Skeletal muscle cell (primary cell): ENCODE results near the gene ICA1.
"Not testable (repeated sequence)": the region's sequence is repeated elsewhere in the genome, so short reads cannot be mapped to it uniquely, and the experiment has no call there.

Experiments
- DNase-seq: peaks from one replicate; pipeline ENCODE4 v3.0.0-alpha.2; 2010; ENCODE audit warnings: low read depth
- H3K4me3 ChIP-seq: 2 replicates; pipeline ENCODE4 v1.5.1; 2011; ENCODE audit warnings: low read depth, mild to moderate bottlenecking, control low read depth, low read length, moderate library complexity

The ICA1 gene

GRCh38 chr7:8274589-8274988 lies 12.6 kb upstream of the ICA1 start:
- no peak for DNase-seq
- H3K4me3 ChIP-seq: no peak overlapping the region

- DNase-seq: no peak
- no peak overlapping the region for H3K4me3 ChIP-seq
Observed at GRCh38 chr7:8271960-8272359, 10.0 kb upstream of the ICA1 start.

DNA sequence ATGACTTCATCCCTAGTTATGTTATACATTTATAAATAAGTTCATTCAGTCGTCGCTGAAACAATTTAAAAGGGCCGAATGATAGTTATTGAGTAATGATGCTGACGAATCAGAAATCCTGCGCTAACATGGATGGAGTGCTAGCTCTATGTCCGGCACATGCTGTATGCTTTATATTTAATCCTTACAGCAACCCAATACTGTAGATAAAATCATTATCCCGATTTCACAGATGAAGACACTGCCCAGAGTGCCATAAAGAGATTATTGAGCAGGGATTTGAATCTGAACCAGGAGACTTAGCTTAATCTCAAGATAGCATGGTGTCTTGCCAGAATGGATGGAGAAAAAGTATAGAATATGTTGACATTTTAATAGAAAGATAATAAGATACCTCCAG lies 1.1 kb upstream of the ICA1 start:
- H3K4me3 ChIP-seq: no peak overlapping the region
- no peak for DNase-seq

DNA sequence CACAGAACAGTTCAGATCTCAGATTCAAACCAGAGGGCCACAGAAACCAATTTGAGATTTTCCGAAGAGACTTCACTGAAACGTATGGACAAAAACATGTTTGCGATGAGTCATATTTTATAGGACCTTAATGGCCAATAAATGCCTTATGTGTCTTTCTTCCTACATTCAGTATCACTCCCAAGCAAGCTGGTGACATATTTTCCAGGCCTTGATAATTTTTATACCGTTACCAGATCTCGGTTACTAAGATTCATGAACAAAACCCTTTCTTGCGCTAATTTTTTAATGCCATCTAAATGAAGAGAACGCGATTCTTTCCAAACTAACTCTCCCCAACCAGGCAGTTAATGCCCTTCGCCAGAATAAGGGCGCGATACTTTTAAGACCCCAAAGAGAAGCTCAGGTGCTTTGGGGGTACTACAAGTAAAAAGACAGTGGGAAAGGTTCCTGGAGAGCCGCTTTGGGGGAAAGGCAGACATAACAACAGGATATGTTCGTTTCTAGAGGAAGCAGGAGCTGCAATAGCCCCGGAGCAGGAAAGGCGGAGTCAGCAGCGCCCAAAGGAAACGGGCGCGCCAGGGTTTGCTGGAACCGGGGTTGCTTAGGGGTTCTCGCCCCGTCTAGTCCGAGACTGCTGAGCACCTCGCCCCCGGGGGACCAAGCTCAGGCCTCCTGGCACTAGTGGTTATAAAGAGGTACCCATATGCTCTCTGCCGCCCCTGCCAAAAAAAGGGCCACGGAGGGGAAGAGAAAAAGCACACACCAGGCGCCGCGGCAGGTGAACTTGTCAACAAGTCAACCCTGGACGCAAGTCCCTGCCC lies 884 bp downstream of the ICA1 start:
- peak overlapping the region; percentile 53 for H3K4me3 ChIP-seq
- DNase-seq: no peak

- no peak for DNase-seq
- no peak overlapping the region for H3K4me3 ChIP-seq
Observed at GRCh38 chr7:8259586-8260222, 2.3 kb downstream of the ICA1 start.

DNA sequence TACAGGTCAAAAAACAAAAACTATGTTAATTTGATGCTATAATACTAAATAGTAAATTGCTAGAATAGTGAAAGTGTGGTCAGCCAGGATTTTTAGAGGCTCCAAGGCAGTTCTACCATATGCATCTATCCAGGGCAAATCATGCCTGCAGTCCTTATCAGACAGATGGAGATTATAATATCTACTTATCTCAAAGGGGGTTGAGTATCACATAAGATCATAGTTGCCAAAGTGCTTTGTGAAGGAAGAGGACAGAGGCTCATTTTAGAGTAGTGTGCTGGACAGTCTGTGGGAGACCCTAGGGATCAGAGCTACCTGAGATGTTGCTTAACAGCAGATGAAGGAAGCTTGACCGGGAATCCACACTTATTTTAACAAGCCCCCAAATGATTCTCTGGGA lies 3.2 kb downstream of the ICA1 start:
- no peak for DNase-seq
- H3K4me3 ChIP-seq: no peak overlapping the region

- no peak overlapping the region for H3K4me3 ChIP-seq
Observed at GRCh38 chr7:8258166-8258565, 3.8 kb downstream of the ICA1 start.

DNA sequence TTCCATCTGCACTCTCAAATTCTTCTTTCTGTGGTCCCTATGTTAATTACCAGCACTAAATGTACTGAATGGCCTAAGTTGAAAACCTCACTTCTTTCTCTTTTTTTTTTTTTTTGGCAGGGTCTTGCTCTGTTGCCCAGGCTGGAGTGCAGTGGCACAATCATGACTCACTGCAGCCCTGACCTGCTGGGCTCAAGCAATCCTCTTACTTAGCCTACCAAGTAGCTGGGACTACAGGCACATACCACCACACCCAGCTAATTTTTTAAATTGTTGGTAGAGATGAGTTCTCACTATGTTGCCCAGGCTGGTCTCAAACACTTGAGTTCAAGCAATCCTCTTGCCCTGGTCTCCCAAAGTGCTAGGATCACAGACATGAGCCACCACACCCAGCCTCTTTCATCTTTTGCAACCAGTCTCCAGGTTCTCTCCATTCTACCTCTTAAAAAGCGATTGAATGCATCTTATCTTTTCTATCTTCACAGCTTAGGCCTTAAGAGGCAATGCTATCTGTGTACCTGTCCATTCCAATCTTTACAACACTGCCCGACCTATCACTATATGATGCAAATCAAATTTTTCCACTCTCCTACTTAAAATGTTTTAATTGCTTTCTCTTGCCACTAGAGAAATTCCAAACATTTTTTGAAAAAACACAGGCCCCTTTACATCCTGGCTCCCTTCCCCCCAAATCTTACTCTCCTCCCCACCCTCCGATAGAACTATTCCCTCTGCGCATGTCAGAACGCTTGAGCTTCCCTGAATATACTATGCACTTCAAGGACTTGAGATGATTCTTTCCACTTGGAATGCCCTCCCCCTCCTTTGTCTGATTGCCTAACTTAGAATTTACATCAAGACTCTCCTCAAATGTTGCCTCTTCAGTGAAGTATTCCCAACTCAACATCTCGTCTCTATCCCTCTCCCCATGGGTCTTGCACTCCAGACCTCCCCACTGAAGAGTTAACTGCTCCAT lies 6.0 kb downstream of the ICA1 start:
- DNase-seq: no peak
- no peak overlapping the region for H3K4me3 ChIP-seq

More at GRCh38 chr7:8258166-8258565, 3.8 kb downstream of the ICA1 start:
- DNase-seq: no peak

- no peak overlapping the region for H3K4me3 ChIP-seq
Observed at GRCh38 chr7:8254667-8255066, 7.3 kb downstream of the ICA1 start.

GRCh38 chr7:8254215-8254614 lies 7.8 kb downstream of the ICA1 start:
- no peak for DNase-seq
- H3K4me3 ChIP-seq: no peak overlapping the region

More at GRCh38 chr7:8254667-8255066, 7.3 kb downstream of the ICA1 start:
- DNase-seq: no peak

- no peak for DNase-seq
- no peak overlapping the region for H3K4me3 ChIP-seq
Observed at GRCh38 chr7:8251195-8251594, 10.8 kb downstream of the ICA1 start.

DNA sequence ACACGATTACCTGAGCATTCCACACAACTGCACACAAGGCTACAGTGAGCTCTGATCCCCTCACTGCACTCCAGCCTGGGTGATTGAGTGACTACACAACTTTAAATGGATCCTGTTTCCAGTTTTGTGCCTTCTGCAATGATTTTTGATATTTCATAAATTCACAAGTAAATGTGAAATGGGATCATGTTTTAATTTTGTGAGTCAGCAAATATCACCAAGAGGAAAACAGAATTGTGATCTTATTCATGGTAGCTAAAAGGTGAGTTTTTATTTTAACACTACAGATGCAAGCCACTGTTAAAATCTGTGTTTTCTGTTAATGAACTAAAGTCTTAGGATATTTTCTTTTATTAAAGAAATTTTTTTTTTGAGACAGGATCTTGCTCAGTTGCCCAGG lies 11.4 kb downstream of the ICA1 start:
- DNase-seq: no peak
- H3K4me3 ChIP-seq: no peak overlapping the region

GRCh38 chr7:8249121-8249520 lies 12.8 kb downstream of the ICA1 start:
- H3K4me3 ChIP-seq: no peak overlapping the region
- DNase-seq: no peak

DNA sequence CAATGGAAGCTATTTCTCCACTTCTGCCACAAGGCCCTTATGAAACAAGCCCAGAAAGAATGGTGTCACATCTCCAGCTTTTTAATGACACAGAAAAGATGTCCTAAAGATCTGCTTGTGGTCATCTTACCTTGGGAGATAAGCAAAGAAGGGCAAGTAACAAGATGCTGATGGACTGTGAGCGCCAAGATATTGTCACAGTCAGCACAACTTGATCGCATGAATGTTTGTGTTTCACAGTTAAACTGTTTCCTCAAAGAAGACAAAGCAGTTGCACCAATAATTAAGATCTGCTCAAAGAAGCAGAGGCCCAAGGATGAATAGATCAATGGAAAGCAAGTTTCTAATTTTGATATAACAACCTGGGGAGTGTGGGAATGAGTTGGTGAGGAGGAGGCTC lies 15.9 kb downstream of the ICA1 start:
- DNase-seq: no peak
- no peak overlapping the region for H3K4me3 ChIP-seq

DNA sequence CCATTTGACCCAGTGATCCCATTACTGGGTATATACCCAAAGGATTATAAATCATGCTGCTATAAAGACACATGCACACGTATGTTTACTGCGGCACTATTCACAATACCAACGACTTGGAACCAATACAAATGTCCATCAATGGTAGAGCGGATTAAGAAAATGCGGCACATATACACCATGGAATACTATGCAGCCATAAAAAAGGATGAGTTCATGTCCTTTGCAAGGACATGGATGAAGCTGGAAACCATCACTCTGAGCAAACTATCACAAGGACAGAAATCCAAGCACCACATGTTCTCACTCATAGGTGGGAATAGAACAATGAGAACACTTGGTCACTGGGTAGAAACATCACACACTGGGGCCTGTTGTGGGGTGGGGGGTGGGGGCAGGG lies 16.9 kb downstream of the ICA1 start:
- DNase-seq, H3K4me3 ChIP-seq: not testable (repeated sequence)

GRCh38 chr7:8243059-8243458 lies 18.9 kb downstream of the ICA1 start:
- DNase-seq, H3K4me3 ChIP-seq: not testable (repeated sequence)

DNA sequence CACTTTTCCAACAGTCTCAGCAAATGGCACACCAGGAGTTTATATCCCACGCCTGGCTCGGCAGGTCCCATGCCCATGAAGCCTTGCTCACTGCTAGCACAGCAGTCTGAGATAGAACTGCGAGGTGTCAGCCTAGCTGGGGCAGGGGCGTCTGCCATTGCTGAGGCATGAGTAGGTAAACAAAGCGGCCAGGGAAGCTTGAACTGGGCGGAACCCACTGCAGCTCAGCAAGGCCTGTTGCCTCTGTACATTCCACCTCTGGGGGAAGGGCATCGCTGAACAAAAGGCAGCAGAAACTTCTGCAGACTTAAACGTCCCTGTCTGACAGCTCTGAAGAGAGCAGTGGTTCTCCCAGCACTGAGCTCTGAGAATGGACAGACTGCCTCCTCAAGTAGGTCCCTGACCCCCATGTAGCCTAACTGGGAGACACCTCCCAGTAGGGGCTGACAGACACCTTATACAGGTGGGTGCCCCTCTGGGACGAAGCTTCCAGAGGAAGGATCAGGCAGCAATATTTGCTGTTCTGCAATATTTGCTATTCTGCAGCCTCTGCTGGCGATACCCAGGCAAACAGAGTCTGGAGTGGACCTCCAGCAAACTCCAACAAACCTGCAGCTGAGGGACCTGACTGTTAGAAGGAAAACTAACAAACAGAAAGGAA lies 22.1 kb downstream of the ICA1 start:
- not testable (repeated sequence) for H3K4me3 ChIP-seq, DNase-seq

DNA sequence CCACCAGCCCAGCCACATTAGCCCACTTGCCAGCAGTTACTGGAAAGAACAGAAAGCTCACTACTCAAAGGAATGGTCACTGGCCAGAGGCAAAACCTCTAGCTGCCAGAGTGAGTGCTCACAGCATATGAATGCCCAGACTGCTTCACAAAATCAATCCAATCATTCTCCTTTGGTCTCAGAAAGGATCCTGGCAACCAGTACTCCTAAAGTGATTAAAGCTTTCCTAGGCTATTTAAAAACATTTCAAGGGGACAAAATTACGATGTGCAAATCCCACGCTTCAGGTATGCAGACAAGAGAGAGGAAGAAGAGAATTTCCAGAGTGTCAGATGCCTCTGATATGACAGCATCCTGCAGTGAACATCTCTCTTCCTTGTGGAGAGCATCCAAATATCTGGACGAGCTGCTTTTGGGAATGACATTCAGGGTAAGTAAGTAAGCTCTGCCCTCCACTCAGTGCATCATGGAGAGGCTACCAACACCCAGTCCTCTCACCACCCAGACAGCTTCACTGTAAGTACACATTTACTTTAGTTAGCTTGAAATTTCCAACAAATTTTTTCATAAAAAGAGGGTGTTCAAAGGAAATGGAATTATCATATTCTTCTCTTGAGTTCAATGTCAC lies 25.1 kb downstream of the ICA1 start:
- DNase-seq: no peak
- no peak overlapping the region for H3K4me3 ChIP-seq
